GM19438 (cell line): ENCODE results near the gene CD72.
A peak's percentile ranks its signal among the peaks of the same experiment; 100 is the strongest.
"Not testable (repeated sequence)": the region's sequence is repeated elsewhere in the genome, so short reads cannot be mapped to it uniquely, and the experiment has no call there.

Source experiments
- ATAC-seq: cut with Tn5 transposase; IDR thresholded peaks from one replicate; pipeline ENCODE4 v1.9.1; 2021; ENCODE audit warnings: low read depth; ENCODE audit not compliant: unreplicated experiment

CD72 gene

GRCh38 chr9:35618854-35619799 lies 914 bp upstream of the CD72 start:
- ATAC-seq: peak; percentile 56

GRCh38 chr9:35617548-35617947 lies 665 bp downstream of the CD72 start:
- no peak for ATAC-seq

- no peak for ATAC-seq
Observed at GRCh38 chr9:35616681-35617459, 1.3 kb downstream of the CD72 start.

- ATAC-seq: no peak
Observed at GRCh38 chr9:35615981-35616680, 2.1 kb downstream of the CD72 start.

DNA sequence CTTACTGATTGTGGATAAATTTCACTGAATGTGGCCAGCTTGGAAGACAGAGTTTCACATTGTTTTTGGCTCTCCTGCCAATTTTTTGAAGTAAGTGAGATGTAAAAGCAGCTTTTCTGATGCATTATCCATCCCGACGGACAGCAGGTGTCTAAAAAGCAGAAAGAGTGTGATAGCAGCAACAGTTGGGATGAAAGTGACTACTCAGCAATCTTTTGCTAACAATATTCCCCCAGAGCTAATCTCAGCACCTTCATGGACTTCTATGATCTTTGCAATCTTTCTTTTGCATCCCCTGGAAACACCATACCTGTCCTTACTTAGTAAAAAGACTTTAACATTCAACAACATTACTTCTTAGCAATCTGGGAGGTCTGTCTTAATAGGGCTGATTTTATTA lies 5.4 kb downstream of the CD72 start:
- ATAC-seq: no peak

DNA sequence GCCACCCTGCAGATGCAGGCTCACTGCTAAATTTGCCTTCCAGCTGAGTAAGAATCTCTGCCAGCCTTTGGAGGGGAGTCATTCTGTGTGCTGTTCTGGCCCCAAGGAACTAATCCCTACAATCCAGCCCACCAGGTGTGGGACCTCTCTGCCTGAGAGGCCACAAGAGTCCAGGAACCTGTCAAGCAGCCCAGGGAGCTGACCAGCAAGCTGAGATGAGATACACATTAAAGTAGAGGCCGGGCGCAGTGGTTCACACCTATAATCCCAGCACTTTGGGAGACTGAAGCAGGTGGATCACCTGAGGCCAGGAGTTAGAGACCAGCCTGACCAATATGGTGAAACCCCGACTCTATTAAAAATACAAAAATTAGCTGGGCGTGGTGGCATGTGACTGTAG lies 6.1 kb downstream of the CD72 start:
- not testable (repeated sequence) for ATAC-seq

GRCh38 chr9:35611230-35611797 lies 6.9 kb downstream of the CD72 start:
- peak; percentile 66 for ATAC-seq

- no peak for ATAC-seq
Observed at GRCh38 chr9:35609820-35610163, 8.4 kb downstream of the CD72 start.

- ATAC-seq: no peak
Observed at GRCh38 chr9:35609001-35609819, 9.0 kb downstream of the CD72 start.

- no peak for ATAC-seq
Observed at GRCh38 chr9:35608221-35608620, 10.0 kb downstream of the CD72 start.

DNA sequence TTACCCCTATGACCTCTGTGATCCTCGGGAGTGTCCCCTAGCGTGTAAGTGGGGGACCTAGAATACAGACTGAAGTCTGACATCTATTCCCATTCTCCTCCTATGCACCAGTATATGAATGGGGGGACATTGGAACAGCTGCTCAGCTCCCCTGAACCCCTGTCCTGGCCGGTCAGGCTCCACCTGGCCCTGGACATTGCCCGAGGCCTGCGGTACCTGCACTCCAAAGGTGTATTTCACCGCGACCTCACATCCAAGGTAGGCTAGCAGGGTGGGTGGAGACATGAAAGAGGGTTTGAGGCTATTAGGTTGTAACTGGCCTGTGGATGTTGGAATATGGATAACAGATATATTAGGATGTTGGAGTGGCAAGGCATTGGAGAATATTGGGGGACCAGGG lies 11.5 kb downstream of the CD72 start:
- ATAC-seq: no peak

DNA sequence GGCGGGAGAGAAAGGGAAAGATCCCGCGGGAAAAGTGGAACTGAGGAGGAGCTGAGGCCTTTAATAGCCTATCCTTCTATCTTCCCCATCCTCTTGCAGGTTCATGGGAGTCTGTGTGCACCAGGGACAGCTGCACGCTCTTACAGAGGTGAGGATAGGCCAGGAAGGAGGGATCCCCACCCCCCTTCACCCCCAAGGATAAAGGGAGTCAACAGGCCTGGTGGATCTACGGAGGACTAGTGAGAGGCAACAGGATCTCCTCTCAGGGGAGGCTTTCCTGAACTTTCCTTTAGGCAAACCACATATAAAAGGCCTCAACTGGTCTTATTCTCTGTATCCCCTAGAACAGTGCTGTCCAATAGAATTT lies 12.1 kb downstream of the CD72 start:
- ATAC-seq: no peak

- peak; percentile 4 for ATAC-seq
Observed at GRCh38 chr9:35605351-35606137, 12.7 kb downstream of the CD72 start.

GRCh38 chr9:35604578-35605350 lies 13.4 kb downstream of the CD72 start, which contains the start of gene TESK1:
Gene TESK1, plus strand, starts transcription at chr9:35605262. Its CDS starts 358 bp downstream, at chr9:35605620.
- peak; percentile 46 for ATAC-seq

GRCh38 chr9:35603986-35604577 lies 14.1 kb downstream of the CD72 start:
- peak; percentile 84 for ATAC-seq

- no peak for ATAC-seq
Observed at GRCh38 chr9:35603506-35603985, 14.7 kb downstream of the CD72 start.

DNA sequence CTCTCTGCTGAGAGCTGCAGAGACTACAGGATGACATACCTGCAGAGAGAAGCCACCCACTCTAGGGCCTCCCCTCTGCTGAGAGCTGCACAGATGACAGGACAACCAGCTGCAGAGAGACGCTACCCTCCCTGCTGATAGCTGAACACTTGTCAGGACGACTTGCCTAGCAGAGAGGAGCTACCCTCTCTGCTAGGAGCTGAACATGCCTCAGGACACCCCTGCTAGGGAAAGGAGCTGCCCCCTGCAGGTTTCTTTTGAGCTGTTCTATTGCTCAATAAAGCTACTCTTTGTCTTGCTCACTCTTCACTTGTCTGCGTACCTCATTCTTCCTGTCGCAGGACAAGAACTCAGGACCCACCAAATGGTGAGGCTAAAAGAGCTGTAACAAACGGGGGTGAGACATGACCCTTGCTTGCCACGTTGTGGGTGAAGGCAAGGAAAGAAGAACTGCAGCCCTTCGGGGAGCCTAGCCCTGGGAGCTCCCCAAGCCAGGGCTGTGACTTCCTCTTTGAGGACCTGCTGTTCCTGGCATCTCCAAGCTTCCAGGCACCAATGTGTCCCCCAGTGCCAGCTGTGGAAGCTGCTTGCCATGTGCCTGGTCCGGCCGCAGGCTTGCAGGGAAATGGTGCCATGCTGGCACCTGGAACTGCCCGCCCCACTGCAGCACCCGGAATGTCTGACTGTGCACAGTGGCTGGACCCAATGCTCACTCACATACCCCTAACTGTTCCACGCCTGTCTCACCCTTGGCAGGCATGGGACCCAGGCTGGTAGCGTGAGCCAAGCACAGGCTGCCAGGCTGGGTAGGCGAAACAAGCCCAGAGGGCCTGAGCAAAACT lies 18.2 kb downstream of the CD72 start:
- ATAC-seq: no peak
